H1 (cell line): Measurements from ENCODE around the gene ATXN7L3. TPM values are rescaled to one million over a fixed set of nuclear protein-coding genes. Genes with fewer than 3 reads are reported as not detected.

ENCODE experiments used
- CTCF ChIA-PET: fragments of 300-600 bp; sonication (Branson Sonifier 250); formaldehyde crosslinking; loops from one replicate; lab custom pipeline; 2021; ENCODE audit not compliant: partially characterized antibody; lab: Charles Lee
- POLR2A ChIA-PET: fragments of 300-600 bp; sonication (Branson Sonifier 250); formaldehyde crosslinking; loops from one replicate; lab custom pipeline; 2021; ENCODE audit warnings: inconsistent platforms; ENCODE audit not compliant: partially characterized antibody; lab: Charles Lee
- DNase-seq, 2 experiments: peaks; one replicate each; pipeline versions ENCODE4 v3.0.0 to v3.0.0-alpha.2; 2010 to 2022; ENCODE audit warnings: low spot score in 2 of 2, low read depth in 1 of 2, mixed read lengths in 1 of 2
- FAIRE-seq: peaks from 2 replicates; lab custom pipeline; 2011; peaks lifted over from hg19 to GRCh38; lab: Jason Lieb, UNC
- H2AFZ ChIP-seq: 2 replicates; pipeline ENCODE4 v1.8.1; 2012; ENCODE audit warnings: low read length, inconsistent platforms
- H2AK5ac ChIP-seq: 2 replicates; pipeline ENCODE4 v1.6.1; 2013; ENCODE audit warnings: low read depth, low read length
- H2BK120ac ChIP-seq: replicated peaks from 2 replicates; pipeline ENCODE3; 2013; ENCODE audit warnings: low read depth, low read length, inconsistent platforms
- H2BK12ac ChIP-seq: 2 replicates; pipeline ENCODE4 v1.6.1; 2013; ENCODE audit warnings: low read depth, low read length
- H2BK15ac ChIP-seq: 2 replicates; pipeline ENCODE4 v1.6.1; 2013; ENCODE audit warnings: low read length
- H2BK20ac ChIP-seq: 2 replicates; pipeline ENCODE4 v1.6.1; 2013; ENCODE audit warnings: low read length
- H2BK5ac ChIP-seq: 2 replicates; pipeline ENCODE4 v1.6.1; 2013; ENCODE audit warnings: low read depth, low read length
- H3K14ac ChIP-seq: 2 replicates; pipeline ENCODE4 v1.6.1; 2013; ENCODE audit warnings: inconsistent platforms; ENCODE audit not compliant: insufficient read length
- H3K18ac ChIP-seq: 2 replicates; pipeline ENCODE4 v1.6.1; 2013; ENCODE audit warnings: low read length; ENCODE audit errors: extremely low read depth
- H3K23ac ChIP-seq: 2 replicates; pipeline ENCODE4 v1.6.1; 2013; ENCODE audit warnings: inconsistent platforms; ENCODE audit not compliant: insufficient read length
- H3K23me2 ChIP-seq: 2 replicates; pipeline ENCODE4 v1.6.1; 2013; ENCODE audit warnings: low read depth, low read length
- H3K27ac ChIP-seq: 2 replicates; pipeline ENCODE4 v1.6.1; 2011; ENCODE audit warnings: low read depth, low read length, inconsistent platforms
- H3K27me3 ChIP-seq, 4 experiments: replicated peaks in 1 of 4; 1 replicate in 1 of 4; 2 replicates in 3 of 4; pipeline versions ENCODE4 v1.6.1 to v1.8.1; 2011 to 2013; ENCODE audit warnings: low read length in 3 of 4, mild to moderate bottlenecking in 3 of 4, inconsistent platforms in 2 of 4, mixed read lengths in 2 of 4, moderate library complexity in 1 of 4; ENCODE audit not compliant: control insufficient read depth in 3 of 4, insufficient read depth in 3 of 4; ENCODE audit errors: extremely low read depth in 1 of 4
- H3K36me3 ChIP-seq, 4 experiments: 2 replicates each; pipeline versions ENCODE4 v1.6.1 to v1.8.1; 2011 to 2013; ENCODE audit warnings: mild to moderate bottlenecking in 4 of 4, low read length in 3 of 4, moderate library complexity in 2 of 4, control low read depth in 1 of 4, inconsistent platforms in 1 of 4; ENCODE audit not compliant: insufficient read depth in 4 of 4, control insufficient read depth in 2 of 4
- H3K4ac ChIP-seq: replicated peaks from 2 replicates; pipeline ENCODE3; 2013; ENCODE audit warnings: low read length, low read depth, mixed read lengths, inconsistent platforms; ENCODE audit not compliant: insufficient read length
- H3K4me1 ChIP-seq, 4 experiments: replicated peaks in 1 of 4; 1 replicate in 1 of 4; 2 replicates in 3 of 4; pipeline versions ENCODE4 v1.6.1 to v1.8.1; 2011 to 2013; ENCODE audit warnings: low read length in 3 of 4, inconsistent platforms in 2 of 4, mixed read lengths in 1 of 4; ENCODE audit not compliant: insufficient read depth in 4 of 4, control insufficient read depth in 3 of 4
- H3K4me2 ChIP-seq, 2 experiments: 2 replicates each; pipeline versions ENCODE4 v1.6.1 to v1.8.1; 2011 to 2013; ENCODE audit warnings: low read depth in 2 of 2, low read length in 2 of 2, control low read depth in 1 of 2, inconsistent platforms in 1 of 2, mild to moderate bottlenecking in 1 of 2; ENCODE audit not compliant: insufficient read depth in 1 of 2
- H3K4me3 ChIP-seq, 4 experiments: fragments of 200-600, 300-600 bp in 1 of 4; sonication (generic), shearing (Covaris generic), sonication (Bioruptor Twin) in 1 of 4; 2 replicates each; pipeline versions ENCODE4 v1.5.1 to v1.8.1; 2011 to 2016; ENCODE audit warnings: low read length in 4 of 4, low read depth in 3 of 4, control low read depth in 2 of 4, inconsistent platforms in 2 of 4, mild to moderate bottlenecking in 2 of 4, mixed read lengths in 1 of 4, moderate library complexity in 1 of 4; ENCODE audit not compliant: insufficient read depth in 2 of 4; ENCODE audit errors: extremely low read depth in 1 of 4
- H3K56ac ChIP-seq: replicated peaks from 2 replicates; pipeline ENCODE3; 2013; ENCODE audit warnings: low read depth, mild to moderate bottlenecking, mixed read lengths, low read length, inconsistent platforms; ENCODE audit not compliant: insufficient read length
- H3K79me1 ChIP-seq: 2 replicates; pipeline ENCODE4 v1.6.1; 2013; ENCODE audit warnings: low read depth, low read length, control low read depth
- H3K79me2 ChIP-seq, 2 experiments: 2 replicates each; pipeline versions ENCODE4 v1.6.1 to v1.8.1; 2012 to 2013; ENCODE audit warnings: low read length in 2 of 2, mild to moderate bottlenecking in 2 of 2, inconsistent platforms in 1 of 2; ENCODE audit not compliant: insufficient read depth in 2 of 2, control insufficient read depth in 1 of 2
- H3K9ac ChIP-seq, 4 experiments: replicated peaks in 1 of 4; 1 replicate in 1 of 4; 2 replicates in 3 of 4; pipeline versions ENCODE4 v1.6.1 to v1.8.1; 2011 to 2013; ENCODE audit warnings: low read depth in 3 of 4, low read length in 3 of 4, control low read depth in 2 of 4, mild to moderate bottlenecking in 2 of 4, moderate library complexity in 2 of 4, inconsistent platforms in 1 of 4; ENCODE audit errors: extremely low read depth in 1 of 4
- H3K9me3 ChIP-seq, 2 experiments: 2 replicates each; pipeline versions ENCODE4 v1.6.1 to v1.8.1; 2012 to 2013; ENCODE audit warnings: mild to moderate bottlenecking in 2 of 2, moderate library complexity in 2 of 2, control low read depth in 1 of 2, inconsistent platforms in 1 of 2, low read depth in 1 of 2, low read length in 1 of 2, mixed read lengths in 1 of 2; ENCODE audit not compliant: insufficient read depth in 2 of 2
- H4K20me1 ChIP-seq, 2 experiments: replicated peaks in 1 of 2; 2 replicates each; pipeline versions ENCODE3 to v1.8.1; 2011 to 2013; ENCODE audit warnings: inconsistent platforms in 2 of 2, low read length in 2 of 2, mild to moderate bottlenecking in 1 of 2; ENCODE audit not compliant: insufficient read depth in 2 of 2, control insufficient read depth in 1 of 2
- H4K5ac ChIP-seq: 2 replicates; pipeline ENCODE4 v1.6.1; 2013; ENCODE audit warnings: low read length, low read depth, mixed read lengths, inconsistent platforms; ENCODE audit not compliant: insufficient read length
- H4K8ac ChIP-seq: 2 replicates; pipeline ENCODE4 v1.8.0; 2013; ENCODE audit warnings: mild to moderate bottlenecking, moderate library complexity, low read length, inconsistent platforms; ENCODE audit not compliant: insufficient read depth; ENCODE audit errors: extremely low read depth
- H4K91ac ChIP-seq: replicated peaks from 2 replicates; pipeline ENCODE3; 2013; ENCODE audit warnings: low read length, mixed read lengths, inconsistent platforms; ENCODE audit not compliant: insufficient read length
- KDM5A ChIP-seq: fragments of 200-600 bp; IDR thresholded peaks from 2 replicates; pipeline ENCODE4 v1.7.1; 2012; ENCODE audit warnings: mild to moderate bottlenecking, low read length, inconsistent platforms, mixed read lengths
- NANOG ChIP-seq: IDR thresholded peaks from 2 replicates; pipeline ENCODE4 v1.6.1; 2011; ENCODE audit warnings: low read length, low read depth, mild to moderate bottlenecking, inconsistent platforms; ENCODE audit not compliant: insufficient read depth, poor library complexity, severe bottlenecking
- POU5F1 ChIP-seq: IDR thresholded peaks from 2 replicates; pipeline ENCODE4 v1.6.1; 2011; ENCODE audit warnings: low read depth, mild to moderate bottlenecking, low read length, moderate library complexity
- RNF2 ChIP-seq: fragments of 200-900, 300-1000 bp; sonication (generic); IDR thresholded peaks from 2 replicates; pipeline ENCODE4 v1.7.1; 2016; ENCODE audit warnings: borderline replicate concordance, low read depth, mild to moderate bottlenecking, antibody characterized with exemption, low read length; ENCODE audit not compliant: poor library complexity, severe bottlenecking; ENCODE audit errors: missing control alignments
- SRF ChIP-seq: IDR thresholded peaks from 2 replicates; pipeline ENCODE4 v1.6.1; 2011; ENCODE audit warnings: mild to moderate bottlenecking, low read depth, low read length, moderate library complexity
- WGBS, 2 experiments: shearing (Covaris generic) in 1 of 2; methylation state at CpG; one replicate each; pipeline versions ENCODE4 v1.1.6 to v1.1.7; 2013 to 2015; ENCODE audit warnings: low lambda C conversion rate in 2 of 2, mixed read lengths in 2 of 2, inconsistent platforms in 1 of 2, low coverage in 1 of 2, missing lambda C conversion rate in 1 of 2; ENCODE audit not compliant: insufficient replicate concordance in 2 of 2, insufficient coverage in 1 of 2, insufficient read length in 1 of 2; ENCODE audit errors: extremely low coverage in 1 of 2, missing lambda C conversion rate in 1 of 2; 5-methylcytosine and 5-hydroxymethylcytosine counted together
- polyA plus RNA-seq, 7 experiments: library from polyadenylated mRNA; depleted of rRNA in 3 of 7; stranded (reverse) in 5 of 7; unstranded in 2 of 7; fragments of >200 nt in 5 of 7; fragments of 200-250 nt in 2 of 7; gene quantifications; 1 replicate in 5 of 7; 2 replicates in 1 of 7; 4 replicates in 1 of 7; pipeline versions ENCODE4 v1.2.1 to v1.2.3, GENCODE V29; 2011 to 2013; ENCODE audit warnings: missing spikeins in 2 of 7, mixed read lengths in 2 of 7
- total RNA-seq: library from RNA; stranded (reverse); fragmentation: NEBNext Ultra II Directional; extraction: Animal tissue kit (Norgen Biotek cat#: 25700); gene quantifications from 2 replicates; pipeline ENCODE4 v1.2.1, GENCODE V29; 2021
- TF ChIP-seq, protein P1 (sequence below): IDR thresholded peaks from 2 replicates; pipeline ENCODE4 v1.6.1; 2011; ENCODE audit warnings: low read length, improper control_type of control experiment

Gene ATXN7L3
- total and polyA plus RNA-seq, 2 of the 8 experiments (the other 6 are each of a cell fraction or from before 2014, with no cell fraction given): 53.7 to 103 TPM

DNA sequence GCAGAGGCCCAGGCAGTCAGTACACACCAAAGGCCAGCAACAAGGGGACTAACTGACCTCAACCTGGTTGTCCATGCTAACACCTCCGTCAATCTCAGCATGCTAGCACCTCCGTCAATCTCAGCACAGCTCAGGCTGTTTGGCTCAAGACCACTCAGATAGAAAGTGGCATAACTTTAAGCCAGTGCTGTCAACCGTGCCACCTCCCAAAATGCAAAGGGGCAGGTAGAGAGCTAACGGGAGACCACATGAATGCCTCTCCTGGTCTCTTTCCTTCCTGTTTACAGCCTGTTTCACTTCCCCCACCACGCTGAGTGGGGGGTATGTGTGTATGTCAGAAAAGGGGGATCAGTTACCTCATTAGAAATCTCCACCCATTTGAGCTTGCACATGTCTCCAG is 16.5 kb upstream of the ATXN7L3 start:
- Histone ChIP-seq H2AK5ac (no peak overlapping the region), H3K79me1 (peaks cover 9% of the 10 kb centered on the region), H3K27me3 (no peaks in the 10 kb centered on the region), H3K36me3 (peaks cover 25 to 47% (median 36%) of the 10 kb centered on the region in 4 experiments; a peak in 7 of 8 replicates), H3K27ac (no peak overlapping the region; the same call in 1 of the 2 replicates), H3K4me2 (no peak overlapping the region), H3K4ac (no peak overlapping the region), H3K14ac (no peak overlapping the region), H3K9me3 (no peaks in the 10 kb centered on the region), H2BK120ac (no peak overlapping the region), H3K4me3 (no peak overlapping the region), H4K5ac (no peak overlapping the region), H2BK5ac (no peak overlapping the region), H2BK20ac (no peak overlapping the region), H4K20me1 (peaks cover 0 to 10% of the 10 kb centered on the region in 2 experiments), H3K4me1 (peaks cover 0 to 14% (median 3%) of the 10 kb centered on the region in 4 experiments; a peak in 6 of 7 replicates), H4K8ac (no peak overlapping the region), H2BK15ac (no peak overlapping the region), H3K79me2 (peaks cover 11 to 23% of the 10 kb centered on the region in 2 experiments), H2BK12ac (no peak overlapping the region), H4K91ac (no peak overlapping the region), H3K23me2 (peaks cover 11% of the 10 kb centered on the region), H3K56ac (no peak overlapping the region), H2AFZ (no peak overlapping the region), H3K23ac (no peak overlapping the region), H3K18ac (no peak overlapping the region), H3K9ac (no peak overlapping the region)
- FAIRE-seq (no peak), DNase-seq (no peak)
- 92% methylated on average over 5 of the region's 5 CpGs; no CpG with 5 or more reads in 1 of the 2 experiments for WGBS, 2 experiments
- ChIA-PET CTCF (interaction anchor here (0.6 to 12.7 kb wide), 9 partner anchors 10 to 242 kb away, joined by 3 to 158 read pairs (median 5); partner anchors contain the start of gene GRN), POLR2A (interaction anchor here (0.7 to 8.7 kb wide), 5 partner anchors 10 to 104 kb away, joined by 3 to 78 read pairs (median 9); partner anchors contain the start of genes ATXN7L3 and RUNDC3A)
- TF ChIP-seq SRF: no peak
- no peak for TF ChIP-seq POU5F1
- TF ChIP-seq RNF2: no peak
- TF ChIP-seq KDM5A: no peak
- TF ChIP-seq, protein P1, sequence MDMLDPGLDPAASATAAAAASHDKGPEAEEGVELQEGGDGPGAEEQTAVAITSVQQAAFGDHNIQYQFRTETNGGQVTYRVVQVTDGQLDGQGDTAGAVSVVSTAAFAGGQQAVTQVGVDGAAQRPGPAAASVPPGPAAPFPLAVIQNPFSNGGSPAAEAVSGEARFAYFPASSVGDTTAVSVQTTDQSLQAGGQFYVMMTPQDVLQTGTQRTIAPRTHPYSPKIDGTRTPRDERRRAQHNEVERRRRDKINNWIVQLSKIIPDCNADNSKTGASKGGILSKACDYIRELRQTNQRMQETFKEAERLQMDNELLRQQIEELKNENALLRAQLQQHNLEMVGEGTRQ: no peak
- TF ChIP-seq NANOG: no peak
